Measurements from ENCODE around the gene DMRTB1.
"Not testable (repeated sequence)": the region's sequence is repeated elsewhere in the genome, so short reads cannot be mapped to it uniquely, and the experiment has no call there.

Gene DMRTB1

DNA sequence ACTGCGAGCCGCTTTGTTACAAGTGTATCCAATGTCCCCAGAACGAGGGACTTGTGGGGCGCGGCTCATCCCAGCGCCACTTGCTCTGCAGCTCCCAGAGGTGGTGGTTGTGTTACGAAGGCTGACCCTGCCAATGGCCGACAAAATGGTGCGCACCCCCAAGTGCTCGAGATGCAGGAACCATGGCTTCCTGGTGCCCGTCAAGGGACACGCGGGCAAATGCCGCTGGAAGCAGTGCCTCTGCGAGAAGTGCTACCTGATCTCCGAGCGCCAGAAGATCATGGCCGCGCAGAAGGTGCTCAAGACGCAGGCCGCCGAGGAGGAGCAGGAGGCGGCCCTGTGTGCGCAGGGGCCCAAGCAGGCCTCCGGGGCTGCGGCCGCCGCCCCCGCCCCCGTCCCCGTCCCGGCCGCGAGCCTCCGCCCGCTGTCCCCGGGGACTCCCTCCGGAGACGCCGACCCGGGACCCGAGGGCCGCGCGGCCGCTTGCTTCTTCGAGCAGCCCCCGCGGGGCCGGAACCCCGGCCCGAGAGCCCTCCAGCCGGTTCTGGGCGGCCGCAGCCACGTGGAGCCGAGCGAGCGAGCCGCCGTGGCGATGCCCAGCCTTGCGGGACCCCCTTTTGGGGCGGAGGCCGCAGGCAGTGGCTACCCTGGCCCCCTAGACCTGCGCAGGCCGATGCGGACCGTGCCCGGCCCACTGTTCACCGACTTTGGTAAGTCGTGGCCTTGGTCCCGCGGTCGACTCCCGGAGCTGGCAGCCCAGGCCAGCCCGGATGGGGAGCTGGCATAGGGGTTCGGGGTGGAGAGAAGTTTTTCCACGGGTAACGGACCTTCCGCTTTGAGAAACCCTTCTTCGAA lies at the start of gene DMRTB1:
Gene DMRTB1, plus strand, starts transcription at position 79 of the 855 bp plus-strand sequence. Its CDS starts 55 bp downstream, at position 134.
- FAIRE-seq: no peak

DNA sequence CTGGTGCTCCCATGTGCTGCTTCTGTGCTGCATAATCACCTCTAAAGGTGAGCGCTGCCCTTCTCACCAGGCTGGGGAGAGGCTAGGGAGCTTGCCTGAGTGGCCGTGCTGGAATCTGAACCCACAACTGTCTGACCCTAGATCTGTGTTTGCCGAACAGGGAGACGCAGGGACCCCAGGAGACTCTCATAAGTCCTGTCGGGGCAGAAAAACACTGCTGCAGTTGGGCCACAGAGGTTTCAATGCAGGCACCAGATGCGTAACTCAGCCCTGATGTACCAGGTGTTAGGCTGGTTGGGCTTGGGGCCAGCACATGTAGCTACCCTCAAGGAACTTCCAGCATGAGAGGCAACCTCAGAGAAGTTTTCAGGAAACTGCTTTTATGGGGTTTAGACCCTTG lies 49.5 kb upstream of the DMRTB1 start:
- FAIRE-seq: no peak

DNA sequence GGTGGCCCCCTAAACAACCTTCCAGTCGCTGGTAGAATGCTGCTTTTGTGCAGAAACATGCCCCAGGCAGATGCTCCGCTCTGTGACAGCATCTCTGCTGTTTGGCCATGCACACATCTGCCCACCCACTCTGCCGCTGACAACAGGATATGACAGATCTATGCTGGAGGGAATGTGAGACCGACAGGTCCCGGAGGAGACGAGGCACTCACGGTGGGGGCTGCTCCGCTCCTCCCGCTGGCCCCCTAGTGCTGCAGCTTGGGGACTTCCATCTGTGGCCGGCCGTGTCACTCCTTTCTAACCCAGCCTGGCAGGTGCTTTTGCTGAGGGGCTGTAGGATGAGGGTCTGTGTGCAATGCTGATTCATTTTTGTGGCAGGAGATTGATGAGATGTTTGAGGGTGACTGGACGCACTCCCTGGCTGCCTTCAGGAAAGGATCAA lies 49.1 kb upstream of the DMRTB1 start:
- no peak for FAIRE-seq

GRCh38 chr1:53410701-53411100 lies 48.5 kb upstream of the DMRTB1 start:
- no peak for FAIRE-seq

GRCh38 chr1:53411541-53412152 lies 47.6 kb upstream of the DMRTB1 start:
- no peak for FAIRE-seq

DNA sequence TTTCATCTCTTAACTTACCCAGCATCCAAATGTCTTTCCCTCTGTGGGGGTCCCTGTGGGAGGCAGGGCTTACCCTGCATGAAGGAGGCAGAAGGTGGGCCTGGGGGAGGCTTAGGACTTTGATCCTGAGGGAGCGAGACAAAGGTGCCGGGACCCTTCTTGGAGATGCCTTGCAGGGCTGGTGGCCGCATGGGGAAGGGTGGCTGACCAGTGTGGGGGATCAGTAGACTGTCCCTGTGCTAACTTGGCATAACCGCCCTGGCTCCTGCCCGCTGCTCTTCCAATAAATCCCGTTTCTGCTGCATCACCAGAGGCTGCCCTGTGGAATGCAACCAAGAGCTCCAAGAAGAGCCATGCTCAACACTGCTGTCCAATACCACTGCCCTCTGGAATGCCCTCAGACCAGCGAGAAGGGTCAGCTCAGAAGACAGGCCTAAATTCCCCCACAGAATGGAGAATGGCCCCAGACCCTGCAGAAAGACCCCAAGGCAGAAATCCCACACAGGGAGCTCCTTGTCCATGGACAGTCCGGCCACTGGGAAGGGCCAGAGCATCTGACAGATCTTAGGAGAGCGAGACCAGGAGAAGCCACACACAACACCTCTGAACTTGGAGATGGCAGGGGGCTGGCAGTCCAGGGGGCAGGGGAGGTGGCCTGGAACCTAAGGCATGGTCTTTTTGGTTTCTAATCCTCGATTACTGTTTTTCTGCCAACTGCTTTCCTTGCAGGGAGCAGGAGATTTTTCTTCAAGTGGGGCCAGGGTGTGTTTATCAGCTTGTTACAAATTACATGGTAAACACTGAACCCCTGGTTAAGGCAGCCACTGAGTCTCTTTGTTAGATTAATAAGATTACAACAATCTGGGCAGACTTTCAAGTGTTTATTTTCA lies 46.7 kb upstream of the DMRTB1 start:
- no peak for FAIRE-seq

DNA sequence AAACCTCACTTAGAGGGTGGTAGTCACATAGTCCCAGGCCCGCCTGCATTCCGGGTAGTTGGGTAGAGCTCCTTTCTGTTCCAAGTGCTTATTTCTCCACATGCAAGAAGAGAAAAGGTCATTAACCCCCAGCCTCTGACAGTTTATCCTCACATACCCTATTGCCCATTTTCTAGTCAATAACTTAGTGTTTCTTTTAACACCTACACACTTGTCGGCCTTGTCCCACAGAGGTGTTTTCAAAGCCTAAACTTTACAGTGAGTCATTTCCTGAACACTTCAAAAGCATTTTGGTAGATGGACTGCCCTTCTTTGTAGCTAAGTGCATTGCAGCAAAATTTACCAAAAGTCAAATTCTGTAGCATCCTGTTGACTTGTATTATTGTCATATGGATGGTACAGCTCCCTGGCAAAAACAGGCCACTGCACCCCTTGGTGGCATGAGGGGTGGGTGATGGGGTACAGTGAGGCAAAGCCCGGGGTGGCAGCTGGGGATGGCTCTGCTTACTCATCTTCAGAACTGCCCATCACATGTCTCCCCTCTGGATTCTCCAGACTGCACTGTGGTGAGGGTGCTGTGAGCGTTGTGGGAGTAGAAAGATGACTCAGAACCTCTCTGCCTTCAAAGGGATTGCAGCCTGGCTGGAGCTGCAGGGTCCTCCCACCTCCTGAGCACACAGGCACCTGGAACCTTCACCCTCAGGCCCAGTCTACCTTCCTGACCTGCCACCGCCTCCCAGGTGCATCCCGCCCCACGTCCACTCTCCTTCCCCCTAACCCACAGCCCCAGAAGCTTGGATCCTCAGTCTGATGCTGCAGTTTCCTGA lies 45.8 kb upstream of the DMRTB1 start:
- FAIRE-seq: no peak

GRCh38 chr1:53414632-53415031 lies 44.6 kb upstream of the DMRTB1 start:
- no peak for FAIRE-seq

GRCh38 chr1:53415432-53415831 lies 43.8 kb upstream of the DMRTB1 start:
- no peak for FAIRE-seq

DNA sequence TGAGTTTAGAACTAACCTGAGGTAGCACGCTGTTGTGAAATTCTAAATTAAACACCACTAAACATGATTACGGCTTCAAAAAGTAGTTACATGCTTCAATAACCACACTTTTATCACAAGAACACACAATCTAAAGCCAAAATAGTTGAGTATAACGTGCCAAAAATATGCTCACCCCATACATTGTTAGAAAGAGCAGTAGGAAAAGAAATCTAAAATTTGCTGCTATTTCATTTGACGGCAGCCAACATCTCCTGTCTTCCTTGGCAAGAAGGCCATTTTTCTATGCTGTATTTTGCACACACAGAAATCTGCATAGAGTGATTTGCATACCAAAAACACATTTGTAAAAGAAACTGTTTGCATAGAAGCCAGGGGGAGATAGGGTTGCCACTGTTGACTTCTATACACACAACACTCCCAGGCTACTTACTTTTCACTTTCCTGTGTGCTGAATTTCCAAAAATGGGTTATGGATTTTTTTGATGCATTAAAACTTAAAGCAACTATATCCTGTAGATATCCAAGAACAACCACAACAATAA lies 42.9 kb upstream of the DMRTB1 start:
- FAIRE-seq: no peak

DNA sequence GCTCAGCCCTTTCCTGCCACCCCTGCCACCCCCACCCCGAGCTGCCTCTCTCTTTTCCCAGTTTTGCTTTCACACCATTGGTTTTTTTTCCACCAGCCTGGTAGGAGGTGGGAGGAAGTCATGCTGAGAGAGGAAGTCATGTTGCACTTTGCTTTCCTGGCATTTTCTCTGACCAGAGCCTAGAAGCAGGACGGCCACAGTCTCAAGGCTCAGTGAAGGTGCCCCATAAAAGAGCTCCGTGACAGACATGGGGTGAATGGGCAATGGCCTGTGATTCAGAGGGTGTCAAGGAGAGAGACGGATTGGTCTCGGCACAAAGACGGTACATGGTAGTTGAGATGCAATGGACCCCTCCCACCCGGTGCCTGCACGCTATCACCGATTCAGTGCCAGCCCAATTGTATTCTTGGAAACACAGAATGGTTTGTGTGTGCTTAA lies 42.1 kb upstream of the DMRTB1 start:
- FAIRE-seq: no peak

DNA sequence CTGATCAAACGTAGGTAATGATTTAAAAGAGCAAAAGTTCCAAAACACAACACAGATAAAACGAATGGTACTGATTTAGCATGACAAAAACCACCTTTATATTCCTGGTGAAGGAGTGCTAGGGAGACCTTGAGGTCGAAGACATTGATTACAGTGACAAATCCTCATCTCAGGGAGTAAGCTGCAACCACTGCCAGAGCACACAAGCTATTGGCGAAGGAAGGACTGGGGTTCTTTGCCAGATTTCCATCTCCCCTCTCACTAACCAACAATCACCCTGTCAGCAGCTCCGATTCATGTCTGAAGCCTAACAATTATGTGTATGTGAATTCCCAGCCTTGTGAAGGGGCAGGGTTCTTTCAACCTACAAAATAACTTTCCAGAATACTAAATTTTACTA lies 40.2 kb upstream of the DMRTB1 start:
- no peak for FAIRE-seq

DNA sequence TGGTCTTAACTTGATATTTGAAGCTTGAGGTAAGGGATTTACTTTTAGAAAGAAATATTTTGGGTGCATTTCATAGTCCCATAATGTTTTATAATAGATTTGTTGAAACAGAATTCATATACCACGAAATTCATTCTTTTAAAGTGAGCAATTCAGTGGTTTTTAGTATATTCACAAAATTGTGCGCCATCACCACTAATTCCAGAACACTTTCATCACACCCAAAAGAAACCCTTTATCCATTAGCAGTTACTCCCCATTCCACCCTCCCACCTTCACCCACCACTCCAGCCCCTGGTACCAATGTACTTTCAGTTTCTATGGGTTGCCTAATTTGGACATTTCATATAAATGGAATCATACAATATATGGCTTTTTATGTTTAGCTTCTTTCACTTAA lies 38.9 kb upstream of the DMRTB1 start:
- FAIRE-seq: no peak

- FAIRE-seq: no peak
Observed at GRCh38 chr1:53421208-53421607, 38.0 kb upstream of the DMRTB1 start.

- no peak for FAIRE-seq
Observed at GRCh38 chr1:53430261-53430660, 28.9 kb upstream of the DMRTB1 start.

DNA sequence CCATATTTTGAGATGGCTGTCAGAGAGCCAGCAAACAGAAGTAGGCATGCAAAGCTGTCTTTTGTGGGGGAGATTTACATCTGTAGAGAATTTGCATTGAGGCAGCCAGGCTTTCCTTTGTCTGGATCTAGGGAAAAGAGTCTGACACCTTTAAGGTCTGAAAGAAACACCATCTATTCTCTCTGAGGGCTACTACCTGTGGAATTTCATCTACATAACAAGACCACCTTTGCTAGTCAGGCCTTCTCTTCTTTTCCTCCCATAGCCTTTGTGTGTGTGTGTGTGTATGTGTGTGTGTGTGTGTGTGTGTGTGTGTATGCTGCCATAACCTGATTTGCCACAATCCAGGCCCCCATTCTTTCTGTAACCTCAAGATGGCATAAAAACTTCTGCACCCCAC lies 28.4 kb upstream of the DMRTB1 start:
- no peak for FAIRE-seq

GRCh38 chr1:53431244-53431643 lies 28.0 kb upstream of the DMRTB1 start:
- FAIRE-seq: no peak

- no peak for FAIRE-seq
Observed at GRCh38 chr1:53431805-53432565, 27.2 kb upstream of the DMRTB1 start.

DNA sequence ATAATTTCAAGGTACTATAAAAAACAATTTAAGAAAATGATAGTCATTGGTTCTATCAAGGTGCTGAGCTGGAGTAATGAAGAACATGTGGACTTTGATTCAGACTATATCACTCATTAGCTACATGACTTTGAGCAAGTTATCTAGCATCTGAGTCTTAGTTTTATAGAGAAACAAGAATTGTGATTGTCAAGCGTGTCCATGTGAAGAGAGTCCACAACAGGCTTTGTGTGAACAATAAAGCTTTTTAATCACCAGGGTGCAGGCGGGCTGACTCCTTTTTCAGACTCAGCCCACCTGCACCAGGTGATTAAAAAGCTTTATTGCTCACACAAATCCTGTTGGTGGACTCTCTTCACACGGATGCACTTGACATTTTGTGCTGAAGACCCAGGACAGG lies 26.6 kb upstream of the DMRTB1 start:
- no peak for FAIRE-seq

- not testable (repeated sequence) for FAIRE-seq
Observed at GRCh38 chr1:53434405-53435007, 24.7 kb upstream of the DMRTB1 start.

- FAIRE-seq: no peak
Observed at GRCh38 chr1:53435151-53435550, 24.0 kb upstream of the DMRTB1 start.
